HL-60 (cell line): Measurements from ENCODE around the gene SUN5.

Experiments used
- DNase-seq, 2 experiments: peaks; one replicate each; pipeline ENCODE4 v3.0.0-alpha.2; 2010 to 2020; ENCODE audit warnings: low read depth in 1 of 2, low spot score in 1 of 2
- H3K27ac ChIP-seq: fragments of 250-450 bp; sonication (Bioruptor Pico); replicated peaks from 2 replicates; pipeline ENCODE4 v1.5.1; 2020; ENCODE audit warnings: mild to moderate bottlenecking, moderate library complexity
- H3K27me3 ChIP-seq: fragments of 250-450 bp; sonication (Bioruptor Pico); 2 replicates; pipeline ENCODE4 v1.5.1; 2021; ENCODE audit warnings: mild to moderate bottlenecking, moderate library complexity; ENCODE audit not compliant: insufficient read depth, poor library complexity, severe bottlenecking
- H3K4me3 ChIP-seq: replicated peaks from 2 replicates; pipeline ENCODE4 v1.5.1; 2011; ENCODE audit warnings: mild to moderate bottlenecking, control low read depth, low read length; ENCODE audit not compliant: insufficient read depth
- CTCF ChIP-seq: IDR thresholded peaks from one replicate; pipeline ENCODE4 v1.5.1; 2011; ENCODE audit warnings: low read length, control low read depth, inconsistent platforms; ENCODE audit not compliant: insufficient read depth
- GABPA ChIP-seq: IDR thresholded peaks from 2 replicates; pipeline ENCODE4 v1.6.1; 2012; ENCODE audit warnings: low read depth
- POLR2AphosphoS5 ChIP-seq: IDR thresholded peaks from 2 replicates; pipeline ENCODE4 v1.6.1; 2012; ENCODE audit warnings: low read depth
- REST ChIP-seq: IDR thresholded peaks from 2 replicates; pipeline ENCODE4 v1.6.1; 2012; ENCODE audit warnings: low read depth; ENCODE audit not compliant: insufficient replicate concordance
- SPI1 ChIP-seq: IDR thresholded peaks from 2 replicates; pipeline ENCODE4 v1.6.1; 2012; ENCODE audit warnings: low read depth, mild to moderate bottlenecking, borderline replicate concordance

SUN5 gene

DNA sequence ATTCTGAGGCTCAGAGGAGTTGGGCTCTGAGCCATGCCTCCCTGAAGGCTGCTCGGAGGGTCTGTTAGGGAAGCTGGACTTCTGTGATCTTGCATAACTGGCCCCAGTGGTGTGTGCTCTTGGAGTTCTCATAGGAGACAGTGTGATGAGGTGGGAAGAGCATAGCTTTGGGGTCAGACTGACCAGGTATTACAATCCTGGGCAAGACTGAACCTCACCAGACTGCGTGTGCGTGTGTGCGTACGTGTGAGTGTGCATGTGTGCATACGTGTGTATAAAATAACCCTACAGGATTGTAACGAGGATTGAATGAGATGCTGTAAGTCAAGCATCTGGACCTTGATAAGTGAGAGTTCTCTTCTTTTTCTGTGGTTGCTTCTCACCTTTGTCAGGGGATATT is 13.3 kb upstream of the SUN5 start:
- Histone ChIP-seq H3K27me3 (no peaks in the 10 kb centered on the region), H3K4me3 (no peak overlapping the region), H3K27ac (no peak overlapping the region)
- DNase-seq = no peak
- no peak for TF ChIP-seq CTCF
- TF ChIP-seq POLR2AphosphoS5 = no peak
- TF ChIP-seq SPI1 = no peak
- no peak for TF ChIP-seq GABPA
- TF ChIP-seq REST = no peak

DNA sequence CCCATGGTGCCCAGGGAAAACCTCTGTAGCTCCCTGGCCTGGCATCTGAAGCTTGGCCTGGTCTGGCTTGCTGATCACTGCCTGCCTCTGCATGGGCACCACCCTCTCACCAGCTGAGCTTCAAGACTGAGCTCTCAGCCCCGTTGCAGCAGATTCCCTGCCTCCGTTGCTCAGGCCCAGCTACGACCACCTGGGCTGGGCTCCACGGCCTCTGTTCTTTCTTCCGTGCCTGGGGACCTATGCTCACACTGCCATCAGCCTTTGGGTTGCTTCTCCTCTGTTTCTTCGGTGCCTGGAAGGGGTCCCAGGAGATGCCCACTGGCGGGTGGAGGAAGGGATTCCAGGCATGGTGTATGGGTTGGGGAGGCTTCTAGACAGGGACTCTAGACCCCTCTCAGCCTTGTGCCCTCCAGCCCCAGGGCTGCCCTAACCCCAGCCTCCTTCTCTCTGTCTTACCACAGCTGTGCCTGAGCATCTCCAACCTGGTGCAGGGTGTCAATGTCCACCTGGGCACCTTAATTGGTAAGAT is 12.4 kb upstream of the SUN5 start:
- Histone ChIP-seq H3K27ac (no peak overlapping the region), H3K27me3 (no peaks in the 10 kb centered on the region), H3K4me3 (no peak overlapping the region)
- DNase-seq = no peak
- TF ChIP-seq REST (no peak), POLR2AphosphoS5 (no peak), GABPA (no peak), SPI1 (no peak), CTCF (no peak)

DNA sequence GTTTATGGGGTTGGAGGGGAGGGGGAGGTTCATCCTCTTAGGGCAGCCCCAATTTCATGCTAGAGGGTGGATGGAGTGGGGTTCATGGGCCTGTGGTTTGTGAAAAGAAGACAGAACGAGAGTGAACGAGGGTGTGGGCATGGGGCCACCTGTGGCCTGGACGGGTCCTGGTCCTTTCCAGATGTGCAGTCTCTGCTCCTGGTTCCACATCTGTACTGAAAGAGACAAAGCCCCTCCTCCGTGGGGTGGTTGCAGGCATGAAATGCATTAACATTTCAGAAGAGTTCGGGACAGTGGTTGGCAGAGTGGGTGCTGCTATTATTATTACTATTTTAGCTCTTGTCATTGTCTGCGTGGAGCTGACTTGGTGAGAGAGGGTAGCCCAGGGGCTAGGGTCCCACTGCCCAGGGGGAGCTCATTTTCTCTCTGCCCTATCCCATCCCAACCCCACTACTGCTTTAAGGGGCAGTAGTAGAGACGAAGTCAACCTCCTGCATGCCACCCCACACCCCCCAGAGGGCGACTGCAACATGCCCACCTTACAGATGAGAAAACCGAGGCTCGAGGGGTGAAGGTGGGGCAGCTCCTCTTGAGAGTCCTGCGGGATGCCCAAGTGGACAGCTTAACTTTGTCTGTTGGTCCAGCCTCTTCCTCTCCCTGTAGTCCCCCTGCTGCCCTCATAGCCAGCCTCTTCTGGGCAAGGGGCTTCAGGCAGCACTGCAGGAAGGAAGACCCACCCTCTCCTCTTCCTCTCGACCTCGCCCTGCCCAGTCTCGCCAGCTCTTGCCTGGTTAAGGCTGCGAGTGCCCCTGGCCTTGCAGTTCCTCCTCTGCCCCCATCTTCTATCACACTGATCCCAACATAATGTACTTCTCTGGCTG is 11.7 kb upstream of the SUN5 start:
- H3K27ac ChIP-seq = no peak overlapping the region
- H3K4me3 ChIP-seq = no peak overlapping the region
- H3K27me3 ChIP-seq = no peaks in the 10 kb centered on the region
- no peak for TF ChIP-seq SPI1
- no peak for TF ChIP-seq CTCF
- DNase-seq = no peak

- Histone ChIP-seq H3K4me3 (no peak overlapping the region), H3K27ac (no peak overlapping the region), H3K27me3 (no peaks in the 10 kb centered on the region)
- DNase-seq = no peak
- TF ChIP-seq CTCF (no peak), POLR2AphosphoS5 (no peak), REST (no peak), SPI1 (no peak), GABPA (no peak)
These were observed 10.9 kb upstream of the SUN5 start for GRCh38 chr20:33015114-33015484.
